ENCODE measurements around the gene GATAD2B.

DNA sequence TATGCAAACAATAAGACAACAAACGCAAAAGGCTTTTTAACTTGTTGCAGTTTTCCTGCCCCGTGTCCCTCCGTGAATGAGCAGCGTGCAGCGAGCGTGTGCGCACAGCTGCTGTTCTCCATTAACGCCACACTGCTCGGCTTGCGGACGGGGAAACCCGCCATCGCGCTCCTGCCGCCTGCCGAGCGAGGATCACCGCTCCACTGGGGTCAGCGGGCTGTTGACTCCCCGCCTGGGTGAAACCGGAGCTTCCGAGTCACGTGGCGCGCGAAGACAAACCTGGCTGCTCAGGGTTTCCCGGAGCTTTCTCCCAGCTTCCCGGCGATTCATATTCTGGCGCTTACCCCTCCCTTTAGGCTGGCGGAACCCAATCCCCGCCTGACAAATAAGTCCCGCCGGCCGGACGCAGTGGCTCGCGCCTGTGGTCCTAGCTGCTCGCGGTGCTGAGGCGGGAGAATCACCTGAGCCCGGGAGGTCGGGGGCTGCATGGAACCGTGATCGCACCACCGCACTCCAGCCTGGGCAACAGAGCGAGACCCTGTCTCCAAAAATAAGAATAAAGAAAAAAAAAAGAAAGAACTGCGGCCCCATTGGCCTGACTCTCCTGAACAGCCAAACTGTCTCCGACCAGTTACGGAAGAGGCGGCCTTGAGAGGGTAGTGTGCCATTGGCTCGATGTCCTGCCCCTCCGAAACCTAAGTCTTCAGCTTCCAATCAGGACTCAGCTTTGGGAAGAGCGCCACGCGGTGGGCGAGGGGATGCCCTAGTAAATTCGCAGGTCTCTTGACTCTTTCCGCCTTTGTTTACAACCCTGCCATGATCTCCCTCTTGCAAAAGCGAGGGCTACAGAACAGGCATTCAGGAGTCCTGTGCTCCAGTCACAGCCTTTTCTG is 44.6 kb upstream of the GATAD2B start, which contains the start of gene CREB3L4:
- TF ChIP-seq CTCF (IDR thresholded peaks at IDR 0.05; ENCODE audit: low read length) (peak; percentile 37), EZH2 (IDR thresholded peaks at IDR 0.05; ENCODE audit: borderline replicate concordance, low read length) (no peak)

All from OCI-LY1 (cell line).